Ovary (tissue), 9 donors: ENCODE measurements around the gene MATCAP1. TPM values are rescaled to one million over a fixed set of nuclear protein-coding genes. Genes with fewer than 3 reads are reported as not detected.

Experiments
- DNase-seq, 5 donors: peaks; one replicate each; pipeline ENCODE4 v3.0.0-alpha.2; 2019 to 2020
- H3K27ac ChIP-seq, 2 donors: fragments of 200-600 bp; one replicate each; pipeline versions ENCODE4 v1.5.1 to v1.8.0; 2019 to 2022
- H3K27me3 ChIP-seq: fragments of 200-600 bp; one replicate; pipeline ENCODE4 v1.8.0; 2022
- H3K36me3 ChIP-seq: fragments of 200-600 bp; sonication (generic); one replicate; pipeline ENCODE4 v1.5.1; 2019
- H3K4me1 ChIP-seq: one replicate; pipeline ENCODE4 v1.8.1; 2013; ENCODE audit warnings: mild to moderate bottlenecking, moderate library complexity; ENCODE audit not compliant: insufficient read depth
- H3K4me3 ChIP-seq: fragments of 200-600 bp; sonication (generic); one replicate; pipeline ENCODE4 v1.5.1; 2017
- H3K9me3 ChIP-seq, 2 donors: fragments of 200-600 bp in 1 of 2; sonication (generic) in 1 of 2; one replicate each; pipeline versions ENCODE4 v1.5.1 to v1.8.1; 2013 to 2019; ENCODE audit warnings: mild to moderate bottlenecking in 1 of 2, moderate library complexity in 1 of 2
- CTCF ChIP-seq, 3 donors: fragments of 450-650 bp in 2 of 3; fragments of 200-600 bp in 1 of 3; IDR thresholded peaks; one replicate each; pipeline versions ENCODE4 v1.5.1 to v1.8.0; 2016 to 2022; ENCODE audit warnings: antibody characterized with exemption in 3 of 3, mild to moderate bottlenecking in 1 of 3
- EP300 ChIP-seq: sonication (generic); formaldehyde crosslinking; IDR thresholded peaks from one replicate; pipeline ENCODE4 v1.6.1; 2017; ENCODE audit warnings: antibody characterized with exemption
- POLR2A ChIP-seq: fragments of 450-650 bp; IDR thresholded peaks from one replicate; pipeline ENCODE4 v1.6.1; 2017; ENCODE audit warnings: antibody characterized with exemption, mild to moderate bottlenecking, moderate library complexity
- WGBS, 3 donors: extraction: QIAGEN DNeasy Blood & Tissue Kit in 1 of 3; methylation state at CpG; one replicate each; pipeline versions ENCODE4 v1.1.5 to v1.1.7; 2013 to 2017; 5-methylcytosine and 5-hydroxymethylcytosine counted together
- intact Hi-C, 4 donors: fragments of 100-400 bp; cut with DNase I; formaldehyde crosslinking; loops; one replicate each; pipeline versions ENCODE4 v1.11.0 to v1.15.1; 2022 to 2023
- polyA plus RNA-seq, 2 donors: library from polyadenylated mRNA; stranded (reverse); fragments of 200-250 nt in 1 of 2; fragments of 350-450 nt in 1 of 2; fragmentation: Illumina TruSeq in 1 of 2; extraction: RNeasy Lipid Tissue Mini Kit (QIAGEN cat#74804) in 1 of 2; gene quantifications; one replicate each; pipeline ENCODE4 v1.2.3, GENCODE V29; 2013 to 2014
- total RNA-seq, 7 donors: library from RNA; depleted of rRNA in 2 of 7; stranded (reverse); fragments of >200 nt in 2 of 7; fragmentation: NEBNext Ultra II Directional in 3 of 7; extraction: Animal tissue kit (Norgen Biotek cat#: 25700) in 3 of 7; gene quantifications; one replicate each; pipeline versions ENCODE4 v1.1.0 to v1.2.4, GENCODE V29; 2016 to 2023
- donor health status: DM: no; HTN: no; CAD: no; lungs with moderate emphysema.
- donor health status: DM: no; HTN: no; CAD: no.
- donor health status: Bipolar disorder and iron deficiency.
- donor health status: DM: yes; HTN: yes; CAD: no.
- donor health status: DM: no; HTN: no; CAD: no.
- donor health status: DM: yes; HTN: yes; CAD: no.

MATCAP1 gene
- total and polyA plus RNA-seq, 9 donors = 15.4 to 96.4 (median 53.6) TPM

GRCh38 chr16:67141391-67141790 is 42.4 kb downstream of the MATCAP1 start:
- Histone ChIP-seq H3K9me3 (no peaks in the 10 kb centered on the region), H3K4me1 (no peaks in the 10 kb centered on the region), H3K36me3 (peaks cover 2% of the 10 kb centered on the region), H3K4me3 (no peak overlapping the region), H3K27ac (no peak overlapping the region), H3K27me3 (no peaks in the 10 kb centered on the region)
- no peak for DNase-seq
- TF ChIP-seq EP300 = no peak
- TF ChIP-seq CTCF (IDR thresholded peaks at IDR 0.05) = no peak
- no peak for TF ChIP-seq POLR2A
- 97 to 99% (median 97%) methylated on average over 13 of the region's 13 CpGs for WGBS, 3 donors
- intact Hi-C loops = no loop called here

- H3K4me1 ChIP-seq = no peaks in the 10 kb centered on the region
- WGBS, 3 donors = 42 to 46% (median 45%) methylated on average over 3 of the region's 3 CpGs
- H3K27ac ChIP-seq = no peak overlapping the region
- no peak overlapping the region for H3K4me3 ChIP-seq
- no peak for TF ChIP-seq EP300
- no peak for TF ChIP-seq CTCF (IDR thresholded peaks at IDR 0.05)
- no peak for TF ChIP-seq POLR2A
- DNase-seq = no peak
- intact Hi-C loops = no loop called here
- H3K27me3 ChIP-seq = no peaks in the 10 kb centered on the region
- no peaks in the 10 kb centered on the region for H3K36me3 ChIP-seq
- no peaks in the 10 kb centered on the region for H3K9me3 ChIP-seq
These were observed 46.2 kb downstream of the MATCAP1 start for GRCh38 chr16:67137605-67138004.

- intact Hi-C loops = no loop called here
- no peaks in the 10 kb centered on the region for H3K4me1 ChIP-seq
- H3K27ac ChIP-seq = no peak overlapping the region
- DNase-seq = no peak
- no peaks in the 10 kb centered on the region for H3K27me3 ChIP-seq
- no peak overlapping the region for H3K4me3 ChIP-seq
- H3K36me3 ChIP-seq = no peaks in the 10 kb centered on the region
- WGBS, 3 donors = 95 to 97% (median 96%) methylated on average over 3 of the region's 3 CpGs
- TF ChIP-seq CTCF (IDR thresholded peaks at IDR 0.05) = no peak
- no peak for TF ChIP-seq EP300
- TF ChIP-seq POLR2A = no peak
- H3K9me3 ChIP-seq = no peaks in the 10 kb centered on the region
These were observed 54.3 kb downstream of the MATCAP1 start for GRCh38 chr16:67129422-67129821.

GRCh38 chr16:67128887-67129286 is 54.9 kb downstream of the MATCAP1 start:
- WGBS, 3 donors = 78 to 87% (median 84%) methylated on average over 3 of the region's 3 CpGs
- Histone ChIP-seq H3K36me3 (no peaks in the 10 kb centered on the region), H3K27ac (no peak overlapping the region), H3K27me3 (no peaks in the 10 kb centered on the region), H3K4me3 (no peak overlapping the region), H3K4me1 (no peaks in the 10 kb centered on the region), H3K9me3 (no peaks in the 10 kb centered on the region)
- TF ChIP-seq CTCF (IDR thresholded peaks at IDR 0.05) (no peak), POLR2A (no peak), EP300 (no peak)
- intact Hi-C loops = no loop called here
- no peak for DNase-seq

GRCh38 chr16:67128417-67128816 is 55.3 kb downstream of the MATCAP1 start:
- H3K9me3 ChIP-seq = no peaks in the 10 kb centered on the region
- no peak for DNase-seq
- no peak overlapping the region for H3K27ac ChIP-seq
- H3K27me3 ChIP-seq = no peaks in the 10 kb centered on the region
- H3K4me1 ChIP-seq = no peaks in the 10 kb centered on the region
- H3K36me3 ChIP-seq = no peaks in the 10 kb centered on the region
- TF ChIP-seq CTCF (IDR thresholded peaks at IDR 0.05) = no peak
- no peak for TF ChIP-seq POLR2A
- no peak for TF ChIP-seq EP300
- intact Hi-C loops = no loop called here
- H3K4me3 ChIP-seq = no peak overlapping the region
